T47D (cell line): ENCODE results near the gene RASGRF2.
A peak's percentile ranks its signal among the peaks of the same experiment; 100 is the strongest.

Source experiments
- DNase-seq, 2 experiments: peaks; one replicate each; pipeline versions ENCODE4 v3.0.0 to v3.0.0-alpha.2; 2011 to 2012; ENCODE audit warnings: low read depth in 1 of 2, low spot score in 1 of 2
- JUND ChIP-seq: IDR thresholded peaks from 2 replicates; pipeline ENCODE4 v1.6.1; 2012; ENCODE audit warnings: low read depth
- in situ Hi-C: cut with HindIII; loops from 2 replicates; pipeline ENCODE4 v1.10.0; 2016; ENCODE audit warnings: low sequenced_read_pairs, low pct_unique_long_range_greater_than_20kb

Gene RASGRF2

GRCh38 chr5:81161012-81161601 is 200.9 kb downstream of the RASGRF2 start:
- no peak for DNase-seq
- in situ Hi-C loops: no loop called here
- TF ChIP-seq JUND: no peak

GRCh38 chr5:81162501-81162900 is 202.3 kb downstream of the RASGRF2 start:
- DNase-seq: peak in 1 of 2 experiments; percentile 35
- no peak for TF ChIP-seq JUND
- in situ Hi-C loops: no loop called here

- DNase-seq: no peak
- no peak for TF ChIP-seq JUND
- in situ Hi-C loops: no loop called here
These were observed 203.5 kb downstream of the RASGRF2 start for GRCh38 chr5:81163651-81164050.

GRCh38 chr5:81164476-81164875 is 204.3 kb downstream of the RASGRF2 start:
- no peak for DNase-seq
- no peak for TF ChIP-seq JUND
- in situ Hi-C loops: no loop called here

- in situ Hi-C loops: no loop called here
- TF ChIP-seq JUND: no peak
- no peak for DNase-seq
These were observed 204.8 kb downstream of the RASGRF2 start for GRCh38 chr5:81164936-81165335.

- in situ Hi-C loops: no loop called here
- peak; percentile 42; the same call in 1 of the 2 replicates for TF ChIP-seq JUND
- DNase-seq: peak; percentile 41 to 85
These were observed 205.4 kb downstream of the RASGRF2 start for GRCh38 chr5:81165493-81166119.

- TF ChIP-seq JUND: no peak
- in situ Hi-C loops: no loop called here
- DNase-seq: no peak
These were observed 206.3 kb downstream of the RASGRF2 start for GRCh38 chr5:81166430-81166829.

- DNase-seq: no peak
These were observed 206.9 kb downstream of the RASGRF2 start for GRCh38 chr5:81167078-81167477.

GRCh38 chr5:81167544-81167943 is 207.4 kb downstream of the RASGRF2 start:
- TF ChIP-seq JUND: no peak
- DNase-seq: no peak
- in situ Hi-C loops: no loop called here

More at GRCh38 chr5:81167078-81167477, 206.9 kb downstream of the RASGRF2 start:
- in situ Hi-C loops: no loop called here
- no peak for TF ChIP-seq JUND

- no peak for TF ChIP-seq JUND
- in situ Hi-C loops: no loop called here
- no peak for DNase-seq
These were observed 209.8 kb downstream of the RASGRF2 start for GRCh38 chr5:81169924-81170323.

GRCh38 chr5:81171769-81172168 is 211.6 kb downstream of the RASGRF2 start:
- in situ Hi-C loops: no loop called here
- TF ChIP-seq JUND: peak; percentile 68; the same call in 1 of the 2 replicates
- peak; percentile 56 to 96 for DNase-seq

GRCh38 chr5:81172710-81173109 is 212.5 kb downstream of the RASGRF2 start:
- in situ Hi-C loops: no loop called here
- TF ChIP-seq JUND: no peak
- DNase-seq: no peak

GRCh38 chr5:81177061-81177460 is 216.9 kb downstream of the RASGRF2 start:
- TF ChIP-seq JUND: no peak
- no peak for DNase-seq
- in situ Hi-C loops: no loop called here
